Renal cortex interstitium (tissue), 11 donors: Measurements from ENCODE around the gene CTIF. TPM values are rescaled to one million over a fixed set of nuclear protein-coding genes. Genes with fewer than 3 reads are reported as not detected.
A peak's percentile ranks its signal among the peaks of the same experiment; 100 is the strongest.

Experiments used
- DNase-seq, 11 donors: peaks; one replicate each; pipeline ENCODE4 v3.0.0-alpha.2; 2013; ENCODE audit warnings: low read depth in 9 of 11, low spot score in 4 of 11; ENCODE audit errors: extremely low read depth in 1 of 11
- polyA plus RNA-seq, 3 donors: library from polyadenylated mRNA; unstranded; fragments of 120-200 nt; gene quantifications; one replicate each; pipeline ENCODE4 v1.2.1, GENCODE V29; 2013; ENCODE audit not compliant: insufficient read length in 3 of 3

CTIF gene
- polyA plus RNA-seq, 3 donors = 17.9 to 26.5 (median 22.6) TPM

DNA sequence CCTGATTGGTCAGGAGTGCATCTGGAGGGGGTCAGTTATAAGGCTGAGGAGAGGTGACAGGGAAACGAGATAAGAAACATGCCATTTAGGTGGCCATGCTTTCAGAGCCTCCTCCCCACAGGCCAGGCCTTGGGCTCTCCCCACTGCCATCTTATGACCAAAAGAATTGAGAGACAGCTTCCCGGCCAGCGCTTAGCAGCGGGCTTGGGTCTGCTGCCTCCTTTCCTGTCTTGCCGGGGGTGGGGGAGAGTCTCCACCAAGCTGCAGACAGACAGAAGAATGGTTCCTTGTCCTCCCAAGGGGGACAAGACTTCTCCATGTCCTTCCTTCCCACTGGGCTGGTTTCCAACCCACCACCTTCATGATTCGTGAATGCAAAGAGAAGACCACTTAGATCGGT lies 240.6 kb downstream of the CTIF start:
- DNase-seq = no peak

DNA sequence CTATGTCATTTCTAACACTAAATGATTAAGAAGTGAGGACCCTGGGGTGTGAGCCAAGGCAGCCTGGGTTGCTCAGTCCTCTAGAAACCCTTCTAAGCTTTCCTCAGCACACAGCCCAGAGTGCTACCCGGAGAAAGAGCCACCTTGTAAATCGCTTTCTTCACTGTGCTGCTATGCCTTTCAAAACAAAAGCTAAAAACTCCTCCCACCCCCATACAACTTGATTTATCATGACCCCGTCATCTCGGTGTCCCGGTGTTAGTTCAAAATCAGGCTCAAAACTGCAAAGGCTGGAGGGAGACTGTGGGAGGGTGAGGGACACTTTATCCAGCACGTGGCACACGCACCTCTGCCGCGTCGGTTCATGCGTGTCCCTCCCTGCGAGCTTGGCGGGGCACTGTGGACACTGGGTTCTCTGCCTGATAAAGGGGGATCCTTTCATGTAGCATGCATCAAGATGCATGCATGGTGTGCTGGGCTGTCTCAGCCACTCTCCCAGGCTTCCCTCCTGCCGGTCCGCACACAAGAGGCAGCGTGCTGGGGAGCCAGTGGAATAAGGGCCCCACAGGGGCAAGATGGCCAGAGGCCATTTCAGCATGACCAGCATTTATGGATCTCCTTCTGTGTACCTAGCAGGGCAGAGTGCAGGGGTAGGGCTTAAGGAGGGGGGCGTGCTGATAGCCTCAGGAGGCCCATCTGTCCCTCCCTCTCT lies 241.5 kb downstream of the CTIF start:
- peak in 5 of 11 donors; percentile 68 to 83 (median 74) for DNase-seq

DNA sequence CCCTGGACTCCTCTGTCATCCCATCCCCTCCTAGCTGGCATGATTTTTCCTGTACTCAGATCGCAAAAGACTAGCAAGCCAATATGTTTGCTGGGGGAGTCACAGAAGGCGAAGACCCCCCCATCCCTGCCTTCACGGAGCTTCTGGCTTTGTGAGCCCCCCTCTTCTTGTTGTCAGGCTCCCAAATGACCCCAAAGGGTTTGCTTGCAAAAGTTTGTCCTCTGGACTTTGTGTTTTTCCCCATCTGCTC lies 242.0 kb downstream of the CTIF start:
- DNase-seq = no peak

- DNase-seq = peak; percentile 71 to 88 (median 80)
Measured at GRCh38 chr18:48781163-48781987, 242.5 kb downstream of the CTIF start.

GRCh38 chr18:48781988-48782363 lies 243.1 kb downstream of the CTIF start:
- no peak for DNase-seq

DNA sequence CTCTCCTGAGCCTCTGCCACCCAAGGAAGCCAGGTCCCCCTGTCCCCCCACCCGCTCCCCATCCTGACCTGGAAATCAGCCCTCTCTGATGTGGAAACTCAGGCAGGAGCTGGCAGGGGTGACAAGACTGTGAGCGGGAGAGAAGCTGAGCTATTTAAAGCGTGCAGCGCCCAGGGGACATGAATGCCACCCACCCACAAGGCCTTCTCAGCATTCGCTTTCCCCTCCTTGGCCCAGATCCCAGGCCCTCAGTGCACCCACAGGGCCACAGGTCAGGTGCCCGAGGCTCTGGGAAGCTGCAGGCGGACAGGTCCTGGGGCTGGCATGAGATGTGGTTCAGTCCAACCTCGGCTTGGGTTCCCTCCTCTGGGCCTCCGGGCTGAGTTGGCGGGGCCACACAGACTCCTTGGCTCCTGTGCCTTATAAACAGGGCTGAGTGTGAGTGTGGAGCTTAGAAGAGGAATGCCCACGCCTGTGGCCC lies 243.6 kb downstream of the CTIF start:
- no peak for DNase-seq

DNA sequence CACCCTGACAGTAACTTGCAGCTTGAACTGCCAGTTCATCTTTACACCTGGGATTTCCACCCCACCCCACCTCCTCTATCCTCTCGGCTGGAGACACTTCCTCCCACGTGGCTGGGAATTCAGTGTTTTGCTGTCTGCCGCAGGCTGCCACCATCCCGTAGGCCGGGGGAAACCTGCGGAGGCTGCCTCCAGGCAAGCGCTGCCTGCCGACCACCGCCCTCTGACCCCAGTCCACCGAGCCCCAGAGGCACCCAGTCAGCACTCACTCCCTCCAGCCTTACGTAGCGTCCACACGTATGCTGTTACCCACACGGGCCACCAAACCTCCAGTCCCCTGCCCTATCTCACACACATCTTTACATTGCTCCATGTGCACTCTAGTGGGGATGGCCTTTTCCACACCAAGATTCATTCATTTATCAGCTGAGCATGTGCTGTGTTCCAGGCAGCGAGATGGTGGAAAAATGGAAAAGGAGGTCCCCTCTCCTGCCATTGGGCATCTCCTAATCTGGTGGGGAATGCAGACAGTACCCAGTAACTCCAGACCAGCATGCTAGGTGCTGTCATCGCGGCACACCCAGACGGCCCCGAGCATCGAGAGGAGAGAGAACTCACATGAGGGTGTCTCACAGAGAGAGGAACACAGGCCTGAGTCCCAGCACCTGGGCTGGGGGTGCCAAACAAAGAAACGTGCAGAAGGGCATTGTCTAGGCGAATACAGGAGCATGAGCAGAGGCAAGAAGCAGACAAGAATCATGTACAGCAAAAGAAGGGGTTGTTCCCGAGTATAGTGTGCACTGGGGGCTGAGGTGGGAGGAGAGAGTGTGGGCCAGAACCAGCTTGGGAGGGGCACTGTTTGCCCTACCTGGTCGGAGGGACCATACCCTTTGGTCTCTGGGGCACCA lies 245.0 kb downstream of the CTIF start:
- DNase-seq = no peak

DNA sequence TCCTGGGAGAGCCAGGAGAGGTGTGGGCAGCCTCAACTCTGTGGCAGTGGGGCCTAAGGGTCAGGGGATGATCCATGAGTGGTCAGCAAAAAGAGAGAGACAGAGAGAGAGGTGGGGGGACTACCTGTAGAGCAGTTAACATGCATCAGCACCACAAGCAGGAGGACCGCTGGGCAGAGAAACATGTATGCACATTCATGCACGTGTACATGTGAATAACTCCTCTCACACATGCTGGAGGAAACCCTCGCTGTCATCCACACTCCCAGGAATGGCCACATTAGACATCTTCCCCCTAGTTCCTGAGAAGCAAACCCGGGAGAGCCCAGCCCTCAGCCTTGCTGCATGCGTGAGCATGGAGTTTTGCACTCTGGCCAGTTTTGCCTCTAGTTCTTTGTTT lies 245.8 kb downstream of the CTIF start:
- no peak for DNase-seq

DNA sequence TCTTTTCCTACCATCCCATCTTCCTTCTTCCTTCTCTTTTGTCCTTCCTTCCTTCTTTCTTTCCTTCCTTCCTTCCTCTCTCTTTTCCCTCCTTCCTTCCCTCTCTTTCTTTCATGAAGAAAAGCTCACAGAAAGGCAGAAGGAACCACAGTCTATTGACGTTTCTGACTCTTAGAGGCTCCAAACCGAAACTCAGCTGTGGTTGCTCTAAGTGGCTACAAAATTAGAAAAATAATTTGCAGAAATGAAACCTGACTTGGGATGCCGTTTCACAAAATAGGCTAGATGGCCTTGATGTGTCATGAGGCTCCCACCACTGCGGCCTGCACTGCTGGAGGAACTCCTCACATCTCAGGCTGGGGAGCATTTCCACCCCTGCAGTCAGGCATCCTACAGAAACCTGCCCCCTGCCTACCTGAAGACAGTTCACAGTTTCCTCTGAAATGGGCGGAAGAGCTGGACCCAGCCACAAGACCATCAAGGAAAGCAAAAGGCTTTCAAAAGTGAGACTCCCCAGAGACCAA lies 246.3 kb downstream of the CTIF start:
- DNase-seq = no peak

- DNase-seq = no peak
Measured at GRCh38 chr18:48785736-48786454, 247.1 kb downstream of the CTIF start.

DNA sequence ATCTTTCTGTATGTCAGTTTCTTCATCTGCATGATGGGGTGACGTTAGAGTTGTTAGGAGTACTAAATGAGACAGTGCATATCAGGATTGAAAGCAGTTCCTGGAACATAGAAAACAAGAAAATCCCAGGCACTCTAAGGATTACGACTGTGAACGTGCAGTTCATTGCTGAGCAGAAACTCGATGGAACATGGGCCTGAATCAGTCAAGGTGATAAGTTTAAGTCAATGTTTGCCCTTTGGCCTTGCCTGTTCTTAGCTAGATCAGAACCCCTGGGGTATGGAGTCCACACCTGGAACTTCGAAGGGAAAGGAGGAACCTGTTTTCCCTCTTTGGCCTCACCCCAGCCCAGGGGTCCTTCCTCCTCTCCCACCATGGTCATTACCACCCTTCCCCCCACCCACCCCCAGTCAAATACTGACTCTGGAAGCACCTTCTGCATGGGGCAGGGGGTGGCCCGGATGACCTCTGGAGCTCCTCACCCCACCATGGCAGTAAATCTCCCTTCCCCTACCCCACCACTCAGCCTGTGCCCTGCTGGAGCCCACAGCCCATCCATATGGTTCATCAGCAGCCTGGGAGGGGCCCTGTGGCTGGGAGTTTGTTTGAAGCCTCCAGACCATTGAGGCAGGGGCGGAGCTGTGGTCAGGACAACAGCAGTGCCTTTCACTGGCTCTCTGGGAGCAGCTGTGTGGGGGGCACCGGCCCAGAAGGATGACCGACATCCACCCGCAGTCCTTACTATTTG lies 247.8 kb downstream of the CTIF start:
- DNase-seq = no peak

DNA sequence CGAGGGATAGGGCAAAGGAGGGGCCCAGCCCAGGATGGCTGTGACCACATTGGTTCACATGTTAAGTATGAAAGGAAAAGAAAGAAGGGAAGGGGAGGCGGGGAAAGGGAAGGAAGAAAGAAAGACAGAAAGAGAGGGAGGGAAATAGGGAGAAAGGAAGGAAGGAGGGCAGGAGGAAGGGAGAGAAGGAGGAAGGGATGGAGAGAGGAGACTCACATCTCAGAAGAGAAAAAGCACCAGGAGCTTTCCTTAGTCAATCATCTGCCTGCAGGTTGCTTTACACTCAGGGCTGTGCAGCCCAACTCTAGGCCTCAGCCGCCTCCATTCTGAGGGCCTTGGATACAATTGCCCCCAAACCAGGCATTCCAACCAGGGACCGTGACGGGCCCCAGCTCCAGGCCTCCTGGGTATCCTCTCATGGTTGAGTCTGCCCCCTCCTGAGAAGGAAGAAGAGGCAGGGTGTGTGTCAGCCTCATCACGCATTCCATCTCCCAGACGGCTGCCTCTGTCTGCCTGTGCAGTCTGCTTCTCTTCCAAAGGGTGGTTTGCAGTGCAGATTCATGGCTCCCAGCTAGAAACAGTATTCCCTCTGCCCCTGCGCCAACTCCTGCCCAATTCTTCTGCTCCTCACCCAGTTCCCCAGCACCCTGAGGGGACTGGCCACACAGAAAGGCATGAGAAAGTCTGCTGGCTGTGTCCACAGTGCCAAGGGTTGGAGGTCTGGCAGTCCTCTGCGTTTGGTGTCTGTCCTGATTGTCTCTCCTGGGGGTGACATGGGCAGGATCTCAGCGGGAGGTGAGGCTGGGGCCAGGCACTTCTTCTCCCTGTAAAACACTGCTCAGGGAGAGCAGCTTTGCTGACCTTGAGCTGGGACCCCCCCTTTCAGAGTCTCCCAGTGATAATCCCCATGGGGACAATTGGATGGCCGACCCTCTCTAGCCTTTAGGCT lies 248.6 kb downstream of the CTIF start:
- no peak for DNase-seq

DNA sequence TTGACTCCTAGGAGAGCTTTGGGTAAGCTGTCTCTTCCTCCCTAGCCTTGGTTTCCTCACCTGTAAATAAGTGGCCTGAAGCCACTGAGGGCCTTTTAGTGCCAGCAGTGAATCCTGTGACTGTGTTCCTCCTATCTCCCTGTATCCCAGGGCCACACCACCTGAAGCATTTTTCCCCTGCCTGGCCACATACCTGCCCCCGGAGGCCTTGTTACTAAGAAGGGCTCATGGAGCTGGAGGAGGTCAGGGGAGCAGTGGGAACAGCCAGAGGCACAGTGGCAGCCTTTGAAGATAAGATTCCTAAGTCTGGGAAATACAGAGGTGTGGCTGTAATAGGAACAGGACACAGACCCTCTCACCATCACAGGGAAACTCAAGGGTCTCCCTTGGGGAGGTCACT lies 249.5 kb downstream of the CTIF start:
- no peak for DNase-seq

- no peak for DNase-seq
Measured at GRCh38 chr18:48789259-48789812, 250.5 kb downstream of the CTIF start.

DNA sequence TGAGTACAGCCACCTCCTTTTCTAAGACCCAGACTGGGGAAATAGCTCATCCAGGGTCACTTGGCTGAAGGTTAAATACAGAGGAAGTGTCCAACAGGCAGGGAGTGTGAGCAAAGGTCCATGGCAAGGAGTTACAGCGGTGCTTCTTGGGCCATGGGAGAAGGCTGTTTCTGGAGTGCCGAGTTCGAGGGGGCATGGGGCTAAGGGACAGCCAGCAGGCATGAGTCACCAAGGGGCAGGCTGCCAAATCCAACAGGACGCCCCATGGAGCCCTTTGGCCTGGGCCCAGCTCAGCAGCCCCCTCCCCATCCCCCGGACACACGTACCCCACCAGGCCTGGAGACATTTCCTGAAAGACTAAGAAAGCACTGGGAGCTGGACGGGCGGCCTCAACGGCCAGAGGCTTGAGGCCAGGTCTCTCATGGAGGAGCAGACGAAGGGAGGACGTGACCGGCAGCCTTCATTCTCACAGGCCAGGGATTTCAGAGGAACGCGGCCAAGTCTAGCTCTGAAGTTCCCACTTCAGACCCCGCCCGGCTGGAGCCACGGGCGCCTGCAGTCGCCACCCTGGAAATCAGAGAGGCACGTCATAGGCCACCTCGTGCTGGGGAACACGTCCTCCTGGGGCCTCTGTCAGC lies 251.5 kb downstream of the CTIF start:
- DNase-seq = no peak

GRCh38 chr18:48790869-48791635 lies 252.2 kb downstream of the CTIF start:
- no peak for DNase-seq
